Testis (tissue), 3 donors: ENCODE results near the gene CPLX3. TPM values are rescaled to one million over a fixed set of nuclear protein-coding genes. Genes with fewer than 3 reads are reported as not detected.

Experiments
- DNase-seq: peaks from one replicate; pipeline ENCODE4 v3.0.0-alpha.2; 2019
- H3K27ac ChIP-seq, 2 donors: fragments of 200-600 bp; sonication (generic); one replicate each; pipeline ENCODE4 v1.5.1; 2019
- H3K27me3 ChIP-seq: fragments of 200-600 bp; sonication (generic); one replicate; pipeline ENCODE4 v1.5.1; 2019
- H3K36me3 ChIP-seq: fragments of 200-600 bp; sonication (generic); one replicate; pipeline ENCODE4 v1.5.1; 2017; ENCODE audit warnings: low read depth; ENCODE audit errors: missing control alignments
- H3K4me1 ChIP-seq: fragments of 200-600 bp; sonication (generic); one replicate; pipeline ENCODE4 v1.5.1; 2019
- H3K4me3 ChIP-seq, 2 donors: fragments of 200-600 bp; sonication (generic); one replicate each; pipeline ENCODE4 v1.5.1; 2017 to 2019
- H3K9me3 ChIP-seq: fragments of 200-600 bp; sonication (generic); one replicate; pipeline ENCODE4 v1.5.1; 2017
- POLR2A ChIP-seq: fragments of 450-650 bp; IDR thresholded peaks from one replicate; pipeline ENCODE4 v1.6.1; 2017; ENCODE audit warnings: antibody characterized with exemption, mild to moderate bottlenecking, moderate library complexity
- WGBS, 2 donors: methylation state at CpG; one replicate each; pipeline ENCODE4 v1.1.5; 2018; 5-methylcytosine and 5-hydroxymethylcytosine counted together
- intact Hi-C: fragments of 100-400 bp; cut with DNase I; formaldehyde crosslinking; loops from one replicate; pipeline ENCODE4 v1.15.1; 2023; ENCODE audit warnings: low total_unique reads
- polyA plus RNA-seq: library from polyadenylated mRNA; stranded (reverse); fragments of 350-450 nt; fragmentation: Illumina TruSeq; extraction: RNeasy Lipid Tissue Mini Kit (QIAGEN cat#74804); gene quantifications from one replicate; pipeline ENCODE4 v1.2.3, GENCODE V29; 2014; ENCODE audit warnings: low read depth, low replicate concordance; ENCODE audit not compliant: insufficient read depth
- total RNA-seq, 2 donors: library from RNA; depleted of rRNA; stranded (reverse); fragments of >200 nt; gene quantifications; one replicate each; pipeline ENCODE4 v1.2.3, GENCODE V29; 2016
- TF ChIP-seq, protein P1 (sequence below), 3 experiments: fragments of 450-650 bp in 2 of 3; fragments of 200-600 bp in 1 of 3; sonication (generic) in 1 of 3; IDR thresholded peaks; one replicate each; pipeline ENCODE4 v1.5.1; 2016 to 2019; ENCODE audit warnings: antibody characterized with exemption in 3 of 3, mild to moderate bottlenecking in 2 of 3, moderate library complexity in 1 of 3

The CPLX3 gene
- total and polyA plus RNA-seq, 3 donors from 2014 or later = 3.6 to 5.7 (median 3.7) TPM

DNA sequence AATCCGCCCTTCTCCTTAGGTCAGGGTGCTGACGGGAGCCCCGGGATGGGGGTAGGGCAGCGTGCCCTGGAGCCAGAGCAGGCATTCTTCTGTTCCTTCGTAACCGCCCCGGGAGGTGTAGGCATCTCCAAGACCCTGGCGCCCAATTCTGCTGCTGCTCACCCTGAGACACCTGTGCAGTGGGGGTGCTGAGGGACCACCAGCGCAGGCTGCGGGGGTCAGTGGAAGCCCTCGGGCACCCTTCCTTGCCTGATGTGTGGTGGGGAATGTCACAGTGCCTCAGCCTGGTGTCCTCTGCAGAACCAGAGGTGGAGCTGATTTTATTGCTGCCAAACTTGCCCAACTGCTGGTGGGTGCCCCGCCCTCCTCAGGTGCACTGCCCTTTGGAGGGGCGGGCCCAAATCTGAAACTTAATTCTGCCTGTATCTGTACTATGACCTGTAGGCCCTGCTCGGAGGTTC lies 37.2 kb upstream of the CPLX3 start:
- no peak overlapping the region for H3K4me3 ChIP-seq
- peaks cover 30% of the 10 kb centered on the region for H3K4me1 ChIP-seq
- no peaks in the 10 kb centered on the region for H3K9me3 ChIP-seq
- intact Hi-C loops = no loop called here
- TF ChIP-seq, protein P1, sequence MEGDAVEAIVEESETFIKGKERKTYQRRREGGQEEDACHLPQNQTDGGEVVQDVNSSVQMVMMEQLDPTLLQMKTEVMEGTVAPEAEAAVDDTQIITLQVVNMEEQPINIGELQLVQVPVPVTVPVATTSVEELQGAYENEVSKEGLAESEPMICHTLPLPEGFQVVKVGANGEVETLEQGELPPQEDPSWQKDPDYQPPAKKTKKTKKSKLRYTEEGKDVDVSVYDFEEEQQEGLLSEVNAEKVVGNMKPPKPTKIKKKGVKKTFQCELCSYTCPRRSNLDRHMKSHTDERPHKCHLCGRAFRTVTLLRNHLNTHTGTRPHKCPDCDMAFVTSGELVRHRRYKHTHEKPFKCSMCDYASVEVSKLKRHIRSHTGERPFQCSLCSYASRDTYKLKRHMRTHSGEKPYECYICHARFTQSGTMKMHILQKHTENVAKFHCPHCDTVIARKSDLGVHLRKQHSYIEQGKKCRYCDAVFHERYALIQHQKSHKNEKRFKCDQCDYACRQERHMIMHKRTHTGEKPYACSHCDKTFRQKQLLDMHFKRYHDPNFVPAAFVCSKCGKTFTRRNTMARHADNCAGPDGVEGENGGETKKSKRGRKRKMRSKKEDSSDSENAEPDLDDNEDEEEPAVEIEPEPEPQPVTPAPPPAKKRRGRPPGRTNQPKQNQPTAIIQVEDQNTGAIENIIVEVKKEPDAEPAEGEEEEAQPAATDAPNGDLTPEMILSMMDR (IDR thresholded peaks at IDR 0.05) = no peak
- TF ChIP-seq POLR2A = no peak
- no peaks in the 10 kb centered on the region for H3K36me3 ChIP-seq
- no peaks in the 10 kb centered on the region for H3K27me3 ChIP-seq
- H3K27ac ChIP-seq = peak overlapping the region in 1 of 2 donors; percentile 32
- WGBS, 2 donors = 80 to 87% methylated on average over 9 to 14 of the region's 14 CpGs
- no peak for DNase-seq

DNA sequence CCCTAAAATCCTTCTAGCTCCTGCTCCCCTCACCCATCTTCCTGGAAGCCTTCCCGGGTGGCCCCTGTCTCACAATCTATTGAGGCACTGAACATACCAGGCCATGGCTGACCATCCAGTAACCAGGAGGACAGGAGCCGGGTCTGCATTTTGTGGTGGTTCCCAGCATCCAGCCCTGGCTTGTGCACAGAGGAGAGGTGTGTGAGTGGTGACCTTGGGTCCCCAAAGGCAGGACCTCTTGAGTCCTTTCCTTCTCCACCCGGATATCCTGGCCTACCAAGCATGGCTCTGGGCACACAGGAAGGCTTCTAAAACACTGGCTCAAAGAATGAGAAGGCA lies 36.7 kb upstream of the CPLX3 start:
- TF ChIP-seq POLR2A = no peak
- TF ChIP-seq, protein P1 (IDR thresholded peaks at IDR 0.05) = no peak
- Histone ChIP-seq H3K27ac (peak overlapping the region in 1 of 2 donors; percentile 32), H3K36me3 (no peaks in the 10 kb centered on the region), H3K4me3 (no peak overlapping the region), H3K9me3 (no peaks in the 10 kb centered on the region), H3K27me3 (no peaks in the 10 kb centered on the region), H3K4me1 (peaks cover 30% of the 10 kb centered on the region)
- WGBS, 2 donors = 47 to 60% methylated on average over 2 to 3 of the region's 3 CpGs
- intact Hi-C loops = no loop called here
- DNase-seq = no peak

DNA sequence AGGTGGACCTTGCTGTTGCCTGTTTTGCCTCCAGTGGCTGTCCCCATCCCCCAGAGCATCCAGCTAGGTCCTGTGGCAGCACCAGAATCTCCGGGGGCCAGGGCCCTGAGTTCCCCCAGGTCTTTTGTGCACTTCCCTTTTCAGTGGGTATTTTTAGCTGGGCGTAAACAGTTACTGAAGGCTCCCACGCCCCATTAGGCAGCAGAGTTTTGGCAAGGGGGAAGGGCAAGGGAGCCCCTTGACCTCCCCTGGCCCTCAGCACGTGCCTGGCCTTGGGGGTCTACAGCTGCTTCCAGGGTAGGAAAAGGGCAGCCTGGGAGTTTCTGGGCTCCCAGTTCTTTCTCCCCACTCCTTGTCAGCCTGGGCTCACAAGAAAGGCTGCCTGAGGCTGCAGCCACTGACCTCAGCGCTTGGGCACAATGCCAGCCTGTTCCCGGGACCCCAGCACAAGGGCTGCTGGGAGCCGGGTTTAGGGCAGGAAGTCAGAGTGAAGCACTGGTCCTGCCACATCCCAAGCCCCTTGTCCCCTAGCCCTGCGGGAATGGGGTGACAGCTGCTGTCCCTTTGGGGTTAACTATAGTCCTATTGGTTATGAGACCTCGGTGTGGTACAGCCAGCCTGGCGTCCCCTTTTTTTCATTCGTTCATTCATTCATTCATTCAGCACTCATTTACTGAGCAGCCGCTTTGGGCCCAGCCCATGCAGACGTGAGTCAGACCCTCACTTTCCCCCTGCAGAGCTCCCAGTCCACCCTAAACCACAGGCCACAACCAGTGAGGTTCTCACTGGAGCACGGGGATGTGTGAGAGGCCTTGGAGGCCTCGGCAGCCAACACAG lies 36.1 kb upstream of the CPLX3 start:
- Histone ChIP-seq H3K36me3 (no peaks in the 10 kb centered on the region), H3K27ac (peak overlapping the region; percentile 14 to 32), H3K4me3 (no peak overlapping the region), H3K9me3 (no peaks in the 10 kb centered on the region), H3K27me3 (no peaks in the 10 kb centered on the region), H3K4me1 (peaks cover 30% of the 10 kb centered on the region)
- TF ChIP-seq, protein P1 (IDR thresholded peaks at IDR 0.05) = no peak
- TF ChIP-seq POLR2A = no peak
- intact Hi-C loops = no loop called here
- peak; percentile 79 for DNase-seq
- 39 to 42% methylated on average over 15 of the region's 15 CpGs for WGBS, 2 donors

DNA sequence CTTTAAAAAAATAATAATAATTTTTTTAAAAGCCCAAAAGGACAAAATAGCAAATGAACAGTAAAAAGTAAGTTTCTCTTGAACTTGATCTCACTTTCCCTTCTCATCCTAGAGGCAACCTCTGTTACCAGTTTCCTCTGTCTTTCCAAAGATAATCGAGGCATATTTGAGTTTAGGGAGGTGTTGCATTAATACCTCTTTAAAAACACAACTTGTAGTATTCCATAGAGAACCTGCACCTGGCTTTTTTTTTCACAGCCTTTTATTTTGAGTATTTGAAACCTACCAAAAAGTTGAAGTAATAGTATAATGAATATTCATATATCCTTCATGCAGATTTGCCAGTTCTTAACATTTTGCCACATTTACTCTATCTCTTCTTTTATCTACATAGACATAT lies 35.4 kb upstream of the CPLX3 start:
- intact Hi-C loops = no loop called here
- Histone ChIP-seq H3K4me3 (no peak overlapping the region), H3K36me3 (no peaks in the 10 kb centered on the region), H3K27ac (peak overlapping the region in 1 of 2 donors; percentile 32), H3K9me3 (no peaks in the 10 kb centered on the region), H3K27me3 (no peaks in the 10 kb centered on the region), H3K4me1 (peaks cover 30% of the 10 kb centered on the region)
- WGBS, 2 donors = 55 to 86% methylated on average over 1 of the region's 1 CpG
- no peak for DNase-seq
- TF ChIP-seq POLR2A = no peak
- TF ChIP-seq, protein P1 (IDR thresholded peaks at IDR 0.05) = no peak

DNA sequence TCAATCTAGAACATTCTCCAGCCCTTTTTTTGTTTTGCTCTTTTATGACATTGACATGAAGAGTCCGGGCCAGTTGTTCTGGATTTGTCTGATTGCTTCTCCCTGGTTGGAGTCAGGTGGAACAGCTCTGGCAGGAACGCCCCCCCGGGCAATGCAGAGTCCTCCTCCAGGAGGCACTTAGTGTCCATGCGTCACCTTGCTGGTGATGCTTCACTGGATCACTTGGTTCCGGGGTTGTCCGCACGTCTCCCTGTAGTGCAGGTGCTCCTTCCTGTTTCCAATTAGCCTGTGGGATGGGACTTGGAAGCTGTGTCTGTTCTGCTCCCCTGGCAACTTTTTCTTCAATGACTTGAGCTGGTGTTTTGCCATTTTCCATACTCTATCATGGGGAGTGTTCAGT lies 34.8 kb upstream of the CPLX3 start:
- WGBS, 2 donors = 88 to 92% methylated on average over 7 of the region's 7 CpGs
- Histone ChIP-seq H3K4me3 (no peak overlapping the region), H3K27me3 (no peaks in the 10 kb centered on the region), H3K27ac (no peak overlapping the region), H3K4me1 (peaks cover 25% of the 10 kb centered on the region), H3K36me3 (no peaks in the 10 kb centered on the region), H3K9me3 (no peaks in the 10 kb centered on the region)
- intact Hi-C loops = no loop called here
- no peak for TF ChIP-seq POLR2A
- TF ChIP-seq, protein P1 (IDR thresholded peaks at IDR 0.05) = no peak
- DNase-seq = no peak
